AG04450 (cell line): ENCODE data around the gene LCE3E. TPM values are rescaled to one million over a fixed set of nuclear protein-coding genes. Genes with fewer than 3 reads are reported as not detected.

ENCODE experiments used
- CTCF ChIA-PET: fragments of 300-600, 350-600 bp; formaldehyde crosslinking; extraction: SDS; loops from one replicate; lab custom pipeline; 2022; ENCODE audit warnings: antibody characterized with exemption, inconsistent platforms; lab: Charles Lee
- POLR2A ChIA-PET: fragments of 350-600 bp; formaldehyde crosslinking; extraction: SDS; loops from one replicate; lab custom pipeline; 2021; ENCODE audit warnings: antibody characterized with exemption, inconsistent platforms; lab: Yijun Ruan, JAX
- DNase-seq: peaks from one replicate; pipeline ENCODE4 v3.0.0-alpha.2; 2011; ENCODE audit warnings: low read depth, low spot score
- H3K27ac ChIP-seq: one replicate; pipeline ENCODE4 v1.5.1; 2012; ENCODE audit warnings: low read depth, low read length, control low read depth
- H3K27me3 ChIP-seq: one replicate; pipeline ENCODE4 v1.6.0; 2012; ENCODE audit warnings: low read length; ENCODE audit not compliant: control insufficient read depth, insufficient read depth
- H3K4me3 ChIP-seq: 2 replicates; pipeline ENCODE4 v1.5.1; 2011; ENCODE audit warnings: mild to moderate bottlenecking, low read depth, low read length, control low read depth
- H3K9me3 ChIP-seq: 2 replicates; pipeline ENCODE4 v1.5.1; 2012; ENCODE audit warnings: low read length; ENCODE audit not compliant: control insufficient read depth, insufficient read depth
- CTCF ChIP-seq: IDR thresholded peaks from 2 replicates; pipeline ENCODE4 v1.5.1; 2011; ENCODE audit warnings: low read depth, low read length, control low read depth, inconsistent platforms
- polyA plus RNA-seq: library from polyadenylated mRNA; depleted of rRNA; stranded (reverse); fragments of >200 nt; gene quantifications from 2 replicates; pipeline ENCODE4 v1.2.3, GENCODE V29; 2011; rRNA removed
- small RNA-seq: library from RNA; depleted of rRNA; stranded (forward); fragments of <200 nt; gene quantifications from one replicate; pipeline ENCODE3, GENCODE V24; 2012; ENCODE audit warnings: low read depth; ENCODE audit not compliant: insufficient read length

The LCE3E gene
- polyA plus RNA-seq, 1 experiment, result not detected

- Histone ChIP-seq H3K4me3 (no peak overlapping the region), H3K27me3 (no peaks in the 10 kb centered on the region), H3K9me3 (peaks cover 11% of the 10 kb centered on the region; the same call in 1 of the 2 replicates), H3K27ac (no peak overlapping the region)
- no peak for DNase-seq
- POLR2A ChIA-PET, result no interaction called here
- no peak for TF ChIP-seq CTCF
- CTCF ChIA-PET, result no interaction called here
These were observed 49.3 kb downstream of the LCE3E start for GRCh38 chr1:152517237-152517811.

GRCh38 chr1:152516082-152516481, 50.5 kb downstream of the LCE3E start:
- POLR2A ChIA-PET, result no interaction called here
- Histone ChIP-seq H3K4me3 (no peak overlapping the region), H3K27me3 (no peaks in the 10 kb centered on the region)

More at GRCh38 chr1:152516082-152516481, 50.5 kb downstream of the LCE3E start:
- CTCF ChIA-PET, result no interaction called here
- no peak overlapping the region for H3K27ac ChIP-seq
- no peak for TF ChIP-seq CTCF
- H3K9me3 ChIP-seq, result peaks cover 16% of the 10 kb centered on the region
- no peak for DNase-seq

Small RNAs within 50 kb of the gene (small RNA-seq; reads per million reads assigned to genes)
- gene LCE3B, result not detected

Other genes with a start within 250 kb of the LCE3E start
- gene FLG, start 241.5 kb downstream of the LCE3E start, polyA plus RNA-seq, result not detected in 2 replicates
- not detected in 2 replicates for gene FLG2, start 206.8 kb downstream of the LCE3E start, polyA plus RNA-seq
- gene CRNN, start 152.5 kb downstream of the LCE3E start, polyA plus RNA-seq, result not detected in 2 replicates
- gene LCE5A, start 56.0 kb downstream of the LCE3E start, polyA plus RNA-seq, result not detected in 2 replicates
- gene CRCT1, start 52.3 kb downstream of the LCE3E start, polyA plus RNA-seq, result not detected in 2 replicates
- gene LCE3D, start 13.7 kb upstream of the LCE3E start, polyA plus RNA-seq, result not detected in 2 replicates
- not detected in 2 replicates for gene LCE3C, start 33.5 kb upstream of the LCE3E start, polyA plus RNA-seq
- not detected in 2 replicates for gene LCE3B, start 47.0 kb upstream of the LCE3E start, polyA plus RNA-seq
- not detected in 2 replicates for gene LCE3A, start 56.3 kb upstream of the LCE3E start, polyA plus RNA-seq
- gene LCE2D, start 96.6 kb upstream of the LCE3E start, polyA plus RNA-seq, result not detected in 2 replicates
- gene LCE2C, start 108.5 kb upstream of the LCE3E start, polyA plus RNA-seq, result not detected in 2 replicates
- gene LCE2B, start 119.3 kb upstream of the LCE3E start, polyA plus RNA-seq, result not detected in 2 replicates
- gene LCE2A, start 131.6 kb upstream of the LCE3E start, polyA plus RNA-seq, result not detected in 2 replicates
- gene LCE4A, start 141.4 kb upstream of the LCE3E start, polyA plus RNA-seq, result not detected in 2 replicates
- not detected in 2 replicates for gene KPRP, start 191.2 kb upstream of the LCE3E start, polyA plus RNA-seq
- not detected in 2 replicates for gene LCE1F, start 208.4 kb upstream of the LCE3E start, polyA plus RNA-seq
- gene LCE1E, start 219.5 kb upstream of the LCE3E start, polyA plus RNA-seq, result not detected in 2 replicates
- gene LCE1D, start 229.9 kb upstream of the LCE3E start, polyA plus RNA-seq, result not detected in 2 replicates
- not detected in 2 replicates for gene LCE1C, start 239.9 kb upstream of the LCE3E start, polyA plus RNA-seq
- not detected in 2 replicates for gene LCE1B, start 245.2 kb upstream of the LCE3E start, polyA plus RNA-seq